ENCODE data around the gene KCNA10.

DNA sequence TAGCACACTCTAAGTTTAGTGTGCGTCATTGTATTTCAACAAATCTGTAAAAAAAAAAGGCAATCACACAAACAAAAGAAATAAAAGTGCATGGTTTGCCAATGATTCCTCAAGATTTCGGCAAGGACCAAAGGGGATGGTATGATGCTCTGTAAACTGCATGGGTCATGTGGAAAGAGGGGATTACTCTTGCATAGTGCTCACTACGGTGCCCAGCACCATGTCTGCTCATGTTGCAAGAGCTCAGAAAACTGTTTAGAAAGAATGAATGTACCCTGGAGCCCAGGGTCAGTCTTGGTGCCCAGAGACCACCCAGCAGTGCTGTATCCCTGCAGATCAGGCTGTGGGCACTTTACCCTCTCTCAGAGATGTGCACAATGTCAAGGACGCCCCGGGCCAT is 3.6 kb upstream of the KCNA10 start:
- no peak for TF ChIP-seq TAF1 (IDR thresholded peaks at IDR 0.05; ENCODE audit: borderline replicate concordance, insufficient read depth, low read length)
- TF ChIP-seq, protein P1, sequence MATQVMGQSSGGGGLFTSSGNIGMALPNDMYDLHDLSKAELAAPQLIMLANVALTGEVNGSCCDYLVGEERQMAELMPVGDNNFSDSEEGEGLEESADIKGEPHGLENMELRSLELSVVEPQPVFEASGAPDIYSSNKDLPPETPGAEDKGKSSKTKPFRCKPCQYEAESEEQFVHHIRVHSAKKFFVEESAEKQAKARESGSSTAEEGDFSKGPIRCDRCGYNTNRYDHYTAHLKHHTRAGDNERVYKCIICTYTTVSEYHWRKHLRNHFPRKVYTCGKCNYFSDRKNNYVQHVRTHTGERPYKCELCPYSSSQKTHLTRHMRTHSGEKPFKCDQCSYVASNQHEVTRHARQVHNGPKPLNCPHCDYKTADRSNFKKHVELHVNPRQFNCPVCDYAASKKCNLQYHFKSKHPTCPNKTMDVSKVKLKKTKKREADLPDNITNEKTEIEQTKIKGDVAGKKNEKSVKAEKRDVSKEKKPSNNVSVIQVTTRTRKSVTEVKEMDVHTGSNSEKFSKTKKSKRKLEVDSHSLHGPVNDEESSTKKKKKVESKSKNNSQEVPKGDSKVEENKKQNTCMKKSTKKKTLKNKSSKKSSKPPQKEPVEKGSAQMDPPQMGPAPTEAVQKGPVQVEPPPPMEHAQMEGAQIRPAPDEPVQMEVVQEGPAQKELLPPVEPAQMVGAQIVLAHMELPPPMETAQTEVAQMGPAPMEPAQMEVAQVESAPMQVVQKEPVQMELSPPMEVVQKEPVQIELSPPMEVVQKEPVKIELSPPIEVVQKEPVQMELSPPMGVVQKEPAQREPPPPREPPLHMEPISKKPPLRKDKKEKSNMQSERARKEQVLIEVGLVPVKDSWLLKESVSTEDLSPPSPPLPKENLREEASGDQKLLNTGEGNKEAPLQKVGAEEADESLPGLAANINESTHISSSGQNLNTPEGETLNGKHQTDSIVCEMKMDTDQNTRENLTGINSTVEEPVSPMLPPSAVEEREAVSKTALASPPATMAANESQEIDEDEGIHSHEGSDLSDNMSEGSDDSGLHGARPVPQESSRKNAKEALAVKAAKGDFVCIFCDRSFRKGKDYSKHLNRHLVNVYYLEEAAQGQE (IDR thresholded peaks at IDR 0.05; ENCODE audit: insufficient read depth in 1 of 2, low read depth in 2 of 2, low read length in 2 of 2), result no peak

Data from PFSK-1 (cell line).